GM12878 (cell line): ENCODE measurements around the gene MORF4L2. TPM values are rescaled to one million over a fixed set of nuclear protein-coding genes. Genes with fewer than 3 reads are reported as not detected.

Experiments used
- BACH1 ChIP-seq: fragments of 450-650 bp; IDR thresholded peaks from 2 replicates; pipeline ENCODE4 v1.6.1; 2017; ENCODE audit warnings: mild to moderate bottlenecking, borderline replicate concordance
- BHLHE40 ChIP-seq, 2 experiments: fragments of 450-650 bp in 1 of 2; IDR thresholded peaks; 2 replicates each; pipeline ENCODE4 v1.6.1; 2011 to 2017; ENCODE audit warnings: low read depth in 2 of 2, borderline replicate concordance in 1 of 2, improper control_type of control experiment in 1 of 2, low read length in 1 of 2, mild to moderate bottlenecking in 1 of 2
- DPF2 ChIP-seq: fragments of 450-650 bp; IDR thresholded peaks from 2 replicates; pipeline ENCODE4 v1.6.1; 2017; ENCODE audit warnings: mild to moderate bottlenecking
- KLF5 ChIP-seq: fragments of 450-650 bp; IDR thresholded peaks from 2 replicates; pipeline ENCODE4 v1.6.1; 2014; ENCODE audit warnings: mild to moderate bottlenecking; ENCODE audit not compliant: partially characterized antibody
- LARP7 ChIP-seq: fragments of 450-650 bp; IDR thresholded peaks from 2 replicates; pipeline ENCODE4 v1.6.1; 2017; ENCODE audit warnings: mild to moderate bottlenecking
- NBN ChIP-seq: fragments of 450-650 bp; IDR thresholded peaks from 2 replicates; pipeline ENCODE4 v1.6.1; 2016
- NFXL1 ChIP-seq: fragments of 450-650 bp; IDR thresholded peaks from 2 replicates; pipeline ENCODE4 v1.6.1; 2017; ENCODE audit warnings: antibody characterized with exemption, mild to moderate bottlenecking, borderline replicate concordance
- NR2C2 ChIP-seq: IDR thresholded peaks from 2 replicates; pipeline ENCODE4 v1.6.1; 2011; ENCODE audit warnings: borderline replicate concordance, low read depth; ENCODE audit not compliant: control insufficient read depth, insufficient read length
- RUNX3 ChIP-seq: IDR thresholded peaks from 2 replicates; pipeline ENCODE4 v1.6.1; 2012; ENCODE audit warnings: low read length, inconsistent platforms
- SIN3A ChIP-seq: IDR thresholded peaks from 2 replicates; pipeline ENCODE4 v1.6.1; 2012; ENCODE audit warnings: low read depth, low read length, improper control_type of control experiment
- SMAD5 ChIP-seq: IDR thresholded peaks from 2 replicates; pipeline ENCODE4 v1.6.1; 2016; ENCODE audit warnings: antibody characterized with exemption, low read depth
- SPI1 ChIP-seq: IDR thresholded peaks from 2 replicates; pipeline ENCODE4 v1.6.1; 2011; ENCODE audit warnings: low read depth, mild to moderate bottlenecking, low read length, moderate library complexity, borderline replicate concordance; ENCODE audit not compliant: insufficient read depth
- SUPT20H ChIP-seq: IDR thresholded peaks from 2 replicates; pipeline ENCODE4 v1.6.1; 2011; ENCODE audit warnings: low read depth, mild to moderate bottlenecking, low read length, moderate library complexity, borderline replicate concordance; ENCODE audit not compliant: control insufficient read depth
- TCF12 ChIP-seq: IDR thresholded peaks from 2 replicates; pipeline ENCODE4 v1.6.1; 2011; ENCODE audit warnings: low read depth, mild to moderate bottlenecking, low read length
- polyA plus RNA-seq, 11 experiments: library from polyadenylated mRNA; depleted of rRNA in 4 of 11; unstranded in 6 of 11; stranded (reverse) in 5 of 11; fragments of >200 nt; fragmentation: Nextera tagmentation in 4 of 11; fragmentation: Illumina TruSeq in 1 of 11; extraction: Ambion mirVana in 4 of 11; extraction: Trizol in 1 of 11; gene quantifications; 1 replicate in 1 of 11; 2 replicates in 10 of 11; pipeline versions ENCODE4 v1.2.1 to v1.2.3, GENCODE V29; 2011 to 2016; ENCODE audit warnings: inconsistent platforms in 2 of 11, missing spikeins in 2 of 11, low read depth in 1 of 11
- total RNA-seq, 4 experiments: library from RNA; depleted of rRNA in 3 of 4; stranded (reverse); fragments of >200 nt in 3 of 4; fragmentation: Illumina TruSeq in 1 of 4; extraction: Trizol in 1 of 4; gene quantifications; 2 replicates each; pipeline versions ENCODE4 v1.2.1 to v1.2.3, GENCODE V29; 2013 to 2021
- TF ChIP-seq, protein P1 (sequence below): fragments of 450-650 bp; IDR thresholded peaks from 2 replicates; pipeline ENCODE4 v1.6.1; 2017; ENCODE audit warnings: mild to moderate bottlenecking, moderate library complexity
- TF ChIP-seq, protein P2 (sequence below): fragments of 450-650 bp; IDR thresholded peaks from 2 replicates; pipeline ENCODE4 v1.6.1; 2017; ENCODE audit warnings: low read depth, mild to moderate bottlenecking, moderate library complexity
- TF ChIP-seq, protein P3 (sequence below): fragments of 150-350 bp; IDR thresholded peaks from 2 replicates; pipeline ENCODE4 v1.6.1; 2016; ENCODE audit warnings: low read depth, low read length
- TF ChIP-seq, protein P4 (sequence below): fragments of 450-650 bp; IDR thresholded peaks from 2 replicates; pipeline ENCODE4 v1.6.1; 2017; ENCODE audit warnings: mild to moderate bottlenecking

Gene MORF4L2
- total and polyA plus RNA-seq, 10 of the 15 experiments (the other 5 are each of a cell fraction or from before 2014, with no cell fraction given), result 118 to 311 (median 199) TPM

DNA sequence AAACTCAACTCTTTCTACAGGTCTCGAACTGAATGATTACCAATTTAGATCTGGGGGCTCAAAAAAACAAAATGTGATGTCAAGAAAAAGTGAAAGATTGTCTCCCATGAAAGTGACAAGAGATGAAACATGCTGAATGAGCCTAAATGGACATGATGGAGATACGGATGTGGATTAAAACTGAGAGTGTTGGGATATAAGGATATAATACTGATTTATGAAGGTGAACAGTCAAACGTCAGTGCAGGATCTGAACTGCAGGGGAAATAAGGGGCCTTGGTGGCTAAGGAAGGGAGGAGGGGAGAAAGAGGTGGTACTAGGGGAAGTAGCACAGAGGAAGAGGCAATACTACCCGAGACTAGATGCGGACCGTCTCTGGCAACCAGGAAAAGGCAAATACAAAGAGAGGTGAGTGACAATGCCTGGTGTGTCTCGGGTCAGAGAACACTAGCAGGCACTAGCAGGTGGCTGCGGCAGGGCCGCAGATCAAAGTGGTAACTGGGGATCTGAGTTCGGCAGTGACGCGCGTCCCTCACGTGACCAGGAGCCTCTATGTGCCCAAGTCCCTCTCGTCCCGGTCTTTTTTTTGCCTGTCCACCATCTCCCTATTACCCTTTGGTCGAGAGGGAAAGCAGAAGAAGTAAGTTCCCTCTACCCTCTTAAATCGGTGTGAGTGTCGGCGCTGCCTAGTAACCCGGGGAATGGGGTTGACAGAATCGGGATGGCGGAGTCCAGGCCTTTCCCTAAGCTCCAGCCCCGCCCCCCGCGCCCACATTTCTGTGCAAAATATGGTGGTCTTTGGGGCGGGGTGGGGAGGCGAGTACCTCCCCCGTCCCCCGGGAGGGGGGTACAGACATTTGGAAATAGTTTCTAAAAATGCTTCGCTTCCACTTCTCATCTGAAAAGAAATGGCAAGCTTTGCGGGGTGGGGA, 57.8 kb downstream of the MORF4L2 start, which contains the start of gene TCEAL1 (continued):
- TF ChIP-seq BHLHE40 (IDR thresholded peaks at IDR 0.05; ENCODE audit: borderline replicate concordance in 1 of 2, low read depth in 2 of 2, low read length in 1 of 2), result peak; percentile 77 to 93
- TF ChIP-seq NR2C2, result no peak
- TF ChIP-seq, protein P1, sequence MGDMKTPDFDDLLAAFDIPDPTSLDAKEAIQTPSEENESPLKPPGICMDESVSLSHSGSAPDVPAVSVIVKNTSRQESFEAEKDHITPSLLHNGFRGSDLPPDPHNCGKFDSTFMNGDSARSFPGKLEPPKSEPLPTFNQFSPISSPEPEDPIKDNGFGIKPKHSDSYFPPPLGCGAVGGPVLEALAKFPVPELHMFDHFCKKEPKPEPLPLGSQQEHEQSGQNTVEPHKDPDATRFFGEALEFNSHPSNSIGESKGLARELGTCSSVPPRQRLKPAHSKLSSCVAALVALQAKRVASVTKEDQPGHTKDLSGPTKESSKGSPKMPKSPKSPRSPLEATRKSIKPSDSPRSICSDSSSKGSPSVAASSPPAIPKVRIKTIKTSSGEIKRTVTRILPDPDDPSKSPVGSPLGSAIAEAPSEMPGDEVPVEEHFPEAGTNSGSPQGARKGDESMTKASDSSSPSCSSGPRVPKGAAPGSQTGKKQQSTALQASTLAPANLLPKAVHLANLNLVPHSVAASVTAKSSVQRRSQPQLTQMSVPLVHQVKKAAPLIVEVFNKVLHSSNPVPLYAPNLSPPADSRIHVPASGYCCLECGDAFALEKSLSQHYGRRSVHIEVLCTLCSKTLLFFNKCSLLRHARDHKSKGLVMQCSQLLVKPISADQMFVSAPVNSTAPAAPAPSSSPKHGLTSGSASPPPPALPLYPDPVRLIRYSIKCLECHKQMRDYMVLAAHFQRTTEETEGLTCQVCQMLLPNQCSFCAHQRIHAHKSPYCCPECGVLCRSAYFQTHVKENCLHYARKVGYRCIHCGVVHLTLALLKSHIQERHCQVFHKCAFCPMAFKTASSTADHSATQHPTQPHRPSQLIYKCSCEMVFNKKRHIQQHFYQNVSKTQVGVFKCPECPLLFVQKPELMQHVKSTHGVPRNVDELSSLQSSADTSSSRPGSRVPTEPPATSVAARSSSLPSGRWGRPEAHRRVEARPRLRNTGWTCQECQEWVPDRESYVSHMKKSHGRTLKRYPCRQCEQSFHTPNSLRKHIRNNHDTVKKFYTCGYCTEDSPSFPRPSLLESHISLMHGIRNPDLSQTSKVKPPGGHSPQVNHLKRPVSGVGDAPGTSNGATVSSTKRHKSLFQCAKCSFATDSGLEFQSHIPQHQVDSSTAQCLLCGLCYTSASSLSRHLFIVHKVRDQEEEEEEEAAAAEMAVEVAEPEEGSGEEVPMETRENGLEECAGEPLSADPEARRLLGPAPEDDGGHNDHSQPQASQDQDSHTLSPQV, result no peak
- no peak for TF ChIP-seq NFXL1
- no peak for TF ChIP-seq BACH1
- peak; percentile 38; the same call in 1 of the 2 replicates for TF ChIP-seq SMAD5
- TF ChIP-seq, protein P2, sequence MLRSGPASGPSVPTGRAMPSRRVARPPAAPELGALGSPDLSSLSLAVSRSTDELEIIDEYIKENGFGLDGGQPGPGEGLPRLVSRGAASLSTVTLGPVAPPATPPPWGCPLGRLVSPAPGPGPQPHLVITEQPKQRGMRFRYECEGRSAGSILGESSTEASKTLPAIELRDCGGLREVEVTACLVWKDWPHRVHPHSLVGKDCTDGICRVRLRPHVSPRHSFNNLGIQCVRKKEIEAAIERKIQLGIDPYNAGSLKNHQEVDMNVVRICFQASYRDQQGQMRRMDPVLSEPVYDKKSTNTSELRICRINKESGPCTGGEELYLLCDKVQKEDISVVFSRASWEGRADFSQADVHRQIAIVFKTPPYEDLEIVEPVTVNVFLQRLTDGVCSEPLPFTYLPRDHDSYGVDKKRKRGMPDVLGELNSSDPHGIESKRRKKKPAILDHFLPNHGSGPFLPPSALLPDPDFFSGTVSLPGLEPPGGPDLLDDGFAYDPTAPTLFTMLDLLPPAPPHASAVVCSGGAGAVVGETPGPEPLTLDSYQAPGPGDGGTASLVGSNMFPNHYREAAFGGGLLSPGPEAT, result no peak
- TF ChIP-seq TCF12, result no peak
- TF ChIP-seq NBN, result 0 out of 2 replicates have a peak, but pooled peaks have one; percentile 21
- no peak for TF ChIP-seq SPI1
- 0 out of 2 replicates have a peak, but pooled peaks have one; percentile 17 for TF ChIP-seq DPF2
- TF ChIP-seq LARP7, result no peak
- TF ChIP-seq RUNX3, result 0 out of 2 replicates have a peak, but pooled peaks have one; percentile 13
- TF ChIP-seq, protein P3, sequence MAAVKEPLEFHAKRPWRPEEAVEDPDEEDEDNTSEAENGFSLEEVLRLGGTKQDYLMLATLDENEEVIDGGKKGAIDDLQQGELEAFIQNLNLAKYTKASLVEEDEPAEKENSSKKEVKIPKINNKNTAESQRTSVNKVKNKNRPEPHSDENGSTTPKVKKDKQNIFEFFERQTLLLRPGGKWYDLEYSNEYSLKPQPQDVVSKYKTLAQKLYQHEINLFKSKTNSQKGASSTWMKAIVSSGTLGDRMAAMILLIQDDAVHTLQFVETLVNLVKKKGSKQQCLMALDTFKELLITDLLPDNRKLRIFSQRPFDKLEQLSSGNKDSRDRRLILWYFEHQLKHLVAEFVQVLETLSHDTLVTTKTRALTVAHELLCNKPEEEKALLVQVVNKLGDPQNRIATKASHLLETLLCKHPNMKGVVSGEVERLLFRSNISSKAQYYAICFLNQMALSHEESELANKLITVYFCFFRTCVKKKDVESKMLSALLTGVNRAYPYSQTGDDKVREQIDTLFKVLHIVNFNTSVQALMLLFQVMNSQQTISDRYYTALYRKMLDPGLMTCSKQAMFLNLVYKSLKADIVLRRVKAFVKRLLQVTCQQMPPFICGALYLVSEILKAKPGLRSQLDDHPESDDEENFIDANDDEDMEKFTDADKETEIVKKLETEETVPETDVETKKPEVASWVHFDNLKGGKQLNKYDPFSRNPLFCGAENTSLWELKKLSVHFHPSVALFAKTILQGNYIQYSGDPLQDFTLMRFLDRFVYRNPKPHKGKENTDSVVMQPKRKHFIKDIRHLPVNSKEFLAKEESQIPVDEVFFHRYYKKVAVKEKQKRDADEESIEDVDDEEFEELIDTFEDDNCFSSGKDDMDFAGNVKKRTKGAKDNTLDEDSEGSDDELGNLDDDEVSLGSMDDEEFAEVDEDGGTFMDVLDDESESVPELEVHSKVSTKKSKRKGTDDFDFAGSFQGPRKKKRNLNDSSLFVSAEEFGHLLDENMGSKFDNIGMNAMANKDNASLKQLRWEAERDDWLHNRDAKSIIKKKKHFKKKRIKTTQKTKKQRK, result no peak
- TF ChIP-seq KLF5, result no peak
- TF ChIP-seq, protein P4, sequence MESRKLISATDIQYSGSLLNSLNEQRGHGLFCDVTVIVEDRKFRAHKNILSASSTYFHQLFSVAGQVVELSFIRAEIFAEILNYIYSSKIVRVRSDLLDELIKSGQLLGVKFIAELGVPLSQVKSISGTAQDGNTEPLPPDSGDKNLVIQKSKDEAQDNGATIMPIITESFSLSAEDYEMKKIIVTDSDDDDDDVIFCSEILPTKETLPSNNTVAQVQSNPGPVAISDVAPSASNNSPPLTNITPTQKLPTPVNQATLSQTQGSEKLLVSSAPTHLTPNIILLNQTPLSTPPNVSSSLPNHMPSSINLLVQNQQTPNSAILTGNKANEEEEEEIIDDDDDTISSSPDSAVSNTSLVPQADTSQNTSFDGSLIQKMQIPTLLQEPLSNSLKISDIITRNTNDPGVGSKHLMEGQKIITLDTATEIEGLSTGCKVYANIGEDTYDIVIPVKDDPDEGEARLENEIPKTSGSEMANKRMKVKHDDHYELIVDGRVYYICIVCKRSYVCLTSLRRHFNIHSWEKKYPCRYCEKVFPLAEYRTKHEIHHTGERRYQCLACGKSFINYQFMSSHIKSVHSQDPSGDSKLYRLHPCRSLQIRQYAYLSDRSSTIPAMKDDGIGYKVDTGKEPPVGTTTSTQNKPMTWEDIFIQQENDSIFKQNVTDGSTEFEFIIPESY, result no peak
- no peak for TF ChIP-seq SUPT20H
- no peak for TF ChIP-seq SIN3A
